ENCODE data around the gene CRLF3.

The CRLF3 gene

DNA sequence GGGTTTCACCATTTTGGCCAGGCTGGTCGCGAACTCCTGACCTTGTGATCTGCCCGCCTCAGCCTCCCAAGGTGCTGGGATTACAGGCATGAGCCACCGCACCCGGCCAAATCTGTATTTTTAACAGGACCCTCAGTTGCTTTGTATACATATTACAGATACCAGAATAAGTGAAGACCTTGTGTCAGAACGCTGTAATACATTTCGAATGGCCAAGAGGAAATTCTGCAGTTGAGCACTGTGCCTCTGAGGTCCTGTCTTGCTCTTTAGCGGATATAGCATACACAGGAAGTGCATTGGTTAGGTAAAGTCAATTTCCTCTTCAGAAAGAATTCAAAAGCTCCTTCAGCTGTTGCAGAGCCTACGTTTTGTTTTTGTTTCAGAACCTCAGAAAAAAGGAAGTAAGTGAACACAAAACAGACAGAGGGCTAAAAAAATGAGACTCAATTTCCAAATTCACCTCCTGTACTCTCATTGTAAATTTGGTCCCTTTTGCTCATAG lies 15.7 kb downstream of the CRLF3 start:
- Histone ChIP-seq H3K27me3 (ENCODE audit: control insufficient read depth in 1 of 2, insufficient read depth in 1 of 2, low read length in 2 of 2) (no peaks in the 10 kb centered on the region), H3K79me1 (replicated peaks; ENCODE audit: low read length, poor library complexity, severe bottlenecking) (peaks cover 16% of the 10 kb centered on the region), H3K4me1 (ENCODE audit: control insufficient read depth, insufficient read depth, low read depth, low read length) (peaks cover 2% of the 10 kb centered on the region), H2BK15ac (ENCODE audit: low read depth, poor library complexity, severe bottlenecking) (no peak overlapping the region), H3K23ac (ENCODE audit: low read length in 2 of 2) (no peak overlapping the region), H2AFZ (ENCODE audit: low read depth, low read length) (no peak overlapping the region), H3K4me2 (ENCODE audit: low read length, poor library complexity, severe bottlenecking) (no peak overlapping the region), H4K8ac (ENCODE audit: low read length) (no peak overlapping the region), H3K4me3 (ENCODE audit: insufficient read depth in 1 of 2, low read depth in 1 of 2, low read length in 2 of 2) (no peak overlapping the region), H2BK120ac (ENCODE audit: low read depth, low read length) (no peak overlapping the region), H3K27ac (ENCODE audit: low read length, poor library complexity, severe bottlenecking) (no peak overlapping the region), H3K18ac (ENCODE audit: low read depth in 1 of 2, low read length in 2 of 2) (no peak overlapping the region), H3K14ac (ENCODE audit: low read length in 2 of 2) (no peak overlapping the region), H2BK12ac (ENCODE audit: low read length in 2 of 2) (no peak overlapping the region), H3K9ac (ENCODE audit: low read length) (no peak overlapping the region), H2BK5ac (ENCODE audit: low read depth, low read length, poor library complexity, severe bottlenecking) (no peak overlapping the region), H3K4ac (ENCODE audit: low read depth in 1 of 2, low read length in 2 of 2) (no peak overlapping the region), H3K9me3 (ENCODE audit: control insufficient read depth, low read length) (no peaks in the 10 kb centered on the region), H2AK5ac (ENCODE audit: low read length, severe bottlenecking) (no peak overlapping the region), H3K36me3 (ENCODE audit: control insufficient read depth in 1 of 2, insufficient read depth in 2 of 2, low read depth in 1 of 2, low read length in 2 of 2) (peaks cover 3 to 16% of the 10 kb centered on the region in 2 experiments), H4K91ac (ENCODE audit: low read length) (no peak overlapping the region)
- DNase-seq, result no peak
- WGBS, result 78% methylated on average over 8 of the region's 9 CpGs

- Histone ChIP-seq H3K9me3 (ENCODE audit: control insufficient read depth, low read length) (no peaks in the 10 kb centered on the region), H2AFZ (ENCODE audit: low read depth, low read length) (no peak overlapping the region), H2BK12ac (ENCODE audit: low read length in 2 of 2) (no peak overlapping the region), H4K91ac (ENCODE audit: low read length) (no peak overlapping the region), H4K8ac (ENCODE audit: low read length) (no peak overlapping the region), H2BK15ac (ENCODE audit: low read depth, poor library complexity, severe bottlenecking) (no peak overlapping the region), H3K4me2 (ENCODE audit: low read length, poor library complexity, severe bottlenecking) (no peak overlapping the region), H3K27ac (ENCODE audit: low read length, poor library complexity, severe bottlenecking) (no peak overlapping the region), H3K23ac (ENCODE audit: low read length in 2 of 2) (no peak overlapping the region), H3K18ac (ENCODE audit: low read depth in 1 of 2, low read length in 2 of 2) (no peak overlapping the region), H2AK5ac (ENCODE audit: low read length, severe bottlenecking) (no peak overlapping the region), H3K4ac (ENCODE audit: low read depth in 1 of 2, low read length in 2 of 2) (no peak overlapping the region), H3K27me3 (ENCODE audit: control insufficient read depth in 1 of 2, insufficient read depth in 1 of 2, low read length in 2 of 2) (no peaks in the 10 kb centered on the region), H2BK5ac (ENCODE audit: low read depth, low read length, poor library complexity, severe bottlenecking) (no peak overlapping the region), H2BK120ac (ENCODE audit: low read depth, low read length) (no peak overlapping the region), H3K9ac (ENCODE audit: low read length) (no peak overlapping the region), H3K4me1 (ENCODE audit: control insufficient read depth, insufficient read depth, low read depth, low read length) (peaks cover 2% of the 10 kb centered on the region), H3K36me3 (ENCODE audit: control insufficient read depth in 1 of 2, insufficient read depth in 2 of 2, low read depth in 1 of 2, low read length in 2 of 2) (peaks cover 8 to 25% of the 10 kb centered on the region in 2 experiments), H3K14ac (ENCODE audit: low read length in 2 of 2) (no peak overlapping the region), H3K79me1 (replicated peaks; ENCODE audit: low read length, poor library complexity, severe bottlenecking) (peaks cover 20% of the 10 kb centered on the region), H3K4me3 (ENCODE audit: insufficient read depth in 1 of 2, low read depth in 1 of 2, low read length in 2 of 2) (no peak overlapping the region)
- WGBS, result 100% methylated on average over 1 of the region's 1 CpG
- no peak for DNase-seq
Measured at GRCh38 chr17:30807896-30808295, 16.6 kb downstream of the CRLF3 start.

DNA sequence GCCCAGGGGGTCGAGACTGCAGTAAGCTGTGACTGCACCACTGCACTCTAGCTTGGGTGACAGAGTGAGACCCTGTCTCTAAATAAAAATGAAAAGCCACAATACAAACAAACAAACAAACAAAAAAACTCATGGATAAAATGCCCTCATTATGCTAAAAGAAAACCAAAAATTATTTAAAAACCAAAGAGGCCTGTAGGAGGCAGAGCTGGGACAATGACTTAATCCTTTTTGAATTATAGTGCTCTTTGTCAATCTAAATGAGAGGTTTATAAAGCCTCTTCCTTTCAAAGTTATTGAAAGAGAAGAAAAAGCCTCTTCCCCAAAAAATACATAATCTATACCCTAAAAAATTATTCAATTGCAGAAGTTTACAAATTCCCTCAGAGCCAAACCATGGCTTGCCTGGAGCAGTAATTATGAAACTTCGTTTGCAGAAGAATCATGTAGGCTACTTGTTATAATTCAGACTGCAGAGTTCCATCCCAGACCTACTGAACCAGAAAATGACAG lies 18.5 kb downstream of the CRLF3 start:
- Histone ChIP-seq H2BK120ac (ENCODE audit: low read depth, low read length) (no peak overlapping the region), H2BK12ac (ENCODE audit: low read length in 2 of 2) (no peak overlapping the region), H3K36me3 (ENCODE audit: control insufficient read depth in 1 of 2, insufficient read depth in 2 of 2, low read depth in 1 of 2, low read length in 2 of 2) (peaks cover 12 to 40% of the 10 kb centered on the region in 2 experiments), H3K23ac (ENCODE audit: low read length in 2 of 2) (no peak overlapping the region), H2BK5ac (ENCODE audit: low read depth, low read length, poor library complexity, severe bottlenecking) (no peak overlapping the region), H3K4me2 (ENCODE audit: low read length, poor library complexity, severe bottlenecking) (no peak overlapping the region), H3K14ac (ENCODE audit: low read length in 2 of 2) (no peak overlapping the region), H2AFZ (ENCODE audit: low read depth, low read length) (no peak overlapping the region), H3K27ac (ENCODE audit: low read length, poor library complexity, severe bottlenecking) (no peak overlapping the region), H3K9ac (ENCODE audit: low read length) (no peak overlapping the region), H3K4ac (ENCODE audit: low read depth in 1 of 2, low read length in 2 of 2) (no peak overlapping the region), H4K91ac (ENCODE audit: low read length) (no peak overlapping the region), H3K4me1 (ENCODE audit: control insufficient read depth, insufficient read depth, low read depth, low read length) (no peaks in the 10 kb centered on the region), H3K27me3 (ENCODE audit: control insufficient read depth in 1 of 2, insufficient read depth in 1 of 2, low read length in 2 of 2) (no peaks in the 10 kb centered on the region), H3K79me1 (replicated peaks; ENCODE audit: low read length, poor library complexity, severe bottlenecking) (peaks cover 22% of the 10 kb centered on the region), H4K8ac (ENCODE audit: low read length) (no peak overlapping the region), H2AK5ac (ENCODE audit: low read length, severe bottlenecking) (no peak overlapping the region), H3K4me3 (ENCODE audit: insufficient read depth in 1 of 2, low read depth in 1 of 2, low read length in 2 of 2) (no peak overlapping the region), H3K18ac (ENCODE audit: low read depth in 1 of 2, low read length in 2 of 2) (no peak overlapping the region), H3K9me3 (ENCODE audit: control insufficient read depth, low read length) (no peaks in the 10 kb centered on the region), H2BK15ac (ENCODE audit: low read depth, poor library complexity, severe bottlenecking) (no peak overlapping the region)
- WGBS, result 100% methylated on average over 2 of the region's 2 CpGs
- no peak for DNase-seq

DNA sequence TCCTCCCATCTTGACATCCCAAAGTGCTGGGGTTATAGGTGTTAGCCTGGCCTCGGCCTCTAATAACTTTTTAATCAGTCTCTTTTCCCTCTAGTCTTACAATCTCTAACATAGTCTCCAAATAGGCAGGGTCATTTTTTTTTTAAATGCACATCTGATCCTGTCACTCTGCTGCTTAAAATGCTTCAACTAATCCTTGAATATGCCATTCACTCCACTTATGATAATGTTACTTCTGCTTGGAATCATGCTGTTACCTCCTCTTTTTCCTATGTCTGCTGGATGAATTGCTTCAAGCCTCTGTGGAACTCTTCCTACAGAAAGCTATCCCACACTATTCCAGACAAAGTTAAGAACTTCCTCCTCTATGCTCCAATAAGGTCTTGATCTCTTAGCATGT lies 22.8 kb downstream of the CRLF3 start:
- Histone ChIP-seq H3K4me1 (ENCODE audit: control insufficient read depth, insufficient read depth, low read depth, low read length) (no peaks in the 10 kb centered on the region), H3K27ac (ENCODE audit: low read length, poor library complexity, severe bottlenecking) (no peak overlapping the region), H2BK5ac (ENCODE audit: low read depth, low read length, poor library complexity, severe bottlenecking) (no peak overlapping the region), H3K27me3 (ENCODE audit: control insufficient read depth in 1 of 2, insufficient read depth in 1 of 2, low read length in 2 of 2) (no peaks in the 10 kb centered on the region), H3K4me2 (ENCODE audit: low read length, poor library complexity, severe bottlenecking) (no peak overlapping the region), H2AK5ac (ENCODE audit: low read length, severe bottlenecking) (no peak overlapping the region), H4K91ac (ENCODE audit: low read length) (no peak overlapping the region), H3K9me3 (ENCODE audit: control insufficient read depth, low read length) (no peaks in the 10 kb centered on the region), H3K4ac (ENCODE audit: low read depth in 1 of 2, low read length in 2 of 2) (no peak overlapping the region), H3K18ac (ENCODE audit: low read depth in 1 of 2, low read length in 2 of 2) (no peak overlapping the region), H2BK120ac (ENCODE audit: low read depth, low read length) (no peak overlapping the region), H3K14ac (ENCODE audit: low read length in 2 of 2) (no peak overlapping the region), H3K23ac (ENCODE audit: low read length in 2 of 2) (no peak overlapping the region), H3K9ac (ENCODE audit: low read length) (no peak overlapping the region), H3K36me3 (ENCODE audit: control insufficient read depth in 1 of 2, insufficient read depth in 2 of 2, low read depth in 1 of 2, low read length in 2 of 2) (peaks cover 17 to 52% of the 10 kb centered on the region in 2 experiments), H3K4me3 (ENCODE audit: insufficient read depth in 1 of 2, low read depth in 1 of 2, low read length in 2 of 2) (no peak overlapping the region), H2AFZ (ENCODE audit: low read depth, low read length) (no peak overlapping the region), H3K79me1 (replicated peaks; ENCODE audit: low read length, poor library complexity, severe bottlenecking) (peaks cover 20% of the 10 kb centered on the region), H4K8ac (ENCODE audit: low read length) (no peak overlapping the region), H2BK15ac (ENCODE audit: low read depth, poor library complexity, severe bottlenecking) (no peak overlapping the region), H2BK12ac (ENCODE audit: low read length in 2 of 2) (no peak overlapping the region)
- WGBS, result 99% methylated on average over 1 of the region's 1 CpG
- no peak for DNase-seq

All from mesenchymal stem cell (in vitro differentiated cells and primary cell).